HepG2 (cell line): ENCODE results near the gene AHRR. TPM values are rescaled to one million over a fixed set of nuclear protein-coding genes. Genes with fewer than 3 reads are reported as not detected.
"Not testable (repeated sequence)": the region's sequence is repeated elsewhere in the genome, so short reads cannot be mapped to it uniquely, and the experiment has no call there.

Experiments used
- ATAC-seq: fragments of 200-7000 bp; cut with Tn5 transposase; 3 replicates; pipeline ENCODE4 v1.9.1; 2020; ENCODE audit warnings: mild to moderate bottlenecking, moderate library complexity
- BruUV-seq: library from RNA; stranded (reverse); fragments of 400-500 nt; replicated peaks from 2 replicates; lab custom pipeline; 2021; lab: Mats Ljungman, UMichigan
- CTCF ChIA-PET: fragments of 300-600 bp; formaldehyde crosslinking; extraction: SDS; loops from one replicate; lab custom pipeline; 2021; ENCODE audit warnings: low total read pairs, inconsistent platforms, low intra/inter-chr PET ratio; lab: Yijun Ruan, JAX
- POLR2A ChIA-PET: fragments of 350-600 bp; sonication (Branson Sonifier 250); formaldehyde crosslinking; loops from one replicate; lab custom pipeline; 2020; ENCODE audit warnings: antibody characterized with exemption, inconsistent platforms; lab: Yijun Ruan, JAX
- DNase-seq: peaks from one replicate; pipeline ENCODE4 v3.0.0-alpha.2; 2015; ENCODE audit warnings: low spot score
- FAIRE-seq: peaks from 3 replicates; lab custom pipeline; 2011; peaks lifted over from hg19 to GRCh38; lab: Jason Lieb, UNC
- H2AFZ ChIP-seq: one replicate; pipeline ENCODE4 v1.6.1; 2011; ENCODE audit warnings: low read length, inconsistent platforms
- H3K27ac ChIP-seq: fragments of 300-600 bp; 3 replicates; pipeline ENCODE4 v1.8.0; 2011; ENCODE audit warnings: mixed run types, mild to moderate bottlenecking, mixed read lengths, low read length, inconsistent platforms; ENCODE audit not compliant: insufficient read depth; ENCODE audit errors: extremely low read length
- H3K27me3 ChIP-seq, 2 experiments: fragments of 200-600 bp in 1 of 2; 2 replicates in 1 of 2; 3 replicates in 1 of 2; pipeline versions ENCODE4 v1.6.0 to v1.8.0; 2011; ENCODE audit warnings: low read length in 2 of 2, mild to moderate bottlenecking in 2 of 2, moderate library complexity in 2 of 2, inconsistent platforms in 1 of 2; ENCODE audit not compliant: insufficient read depth in 2 of 2, control insufficient read depth in 1 of 2
- H3K36me3 ChIP-seq, 2 experiments: fragments of 200-600 bp in 1 of 2; replicated peaks in 1 of 2; 2 replicates in 1 of 2; 3 replicates in 1 of 2; pipeline versions ENCODE4 v1.5.1 to v1.8.0; 2011; ENCODE audit warnings: low read length in 2 of 2, inconsistent platforms in 1 of 2; ENCODE audit not compliant: insufficient read depth in 2 of 2, control insufficient read depth in 1 of 2
- H3K4me1 ChIP-seq: 2 replicates; pipeline ENCODE4 v1.5.1; 2012; ENCODE audit warnings: low read length, inconsistent platforms; ENCODE audit not compliant: insufficient read depth
- H3K4me2 ChIP-seq: 2 replicates; pipeline ENCODE4 v1.6.0; 2011; ENCODE audit warnings: low read depth, low read length, inconsistent platforms
- H3K4me3 ChIP-seq, 3 experiments: fragments of 200-600 bp in 1 of 3; sonication (generic), shearing (Covaris generic) in 1 of 3; replicated peaks in 1 of 3; 2 replicates each; pipeline ENCODE4 v1.5.1; 2011 to 2016; ENCODE audit warnings: low read length in 3 of 3, inconsistent platforms in 2 of 3, low read depth in 2 of 3, mild to moderate bottlenecking in 2 of 3, control low read depth in 1 of 3, mixed read lengths in 1 of 3; ENCODE audit not compliant: insufficient read depth in 1 of 3
- H3K79me2 ChIP-seq: one replicate; pipeline ENCODE4 v1.6.1; 2011; ENCODE audit warnings: low read length, inconsistent platforms; ENCODE audit not compliant: insufficient read depth
- H3K9ac ChIP-seq: 2 replicates; pipeline ENCODE4 v1.6.0; 2011; ENCODE audit warnings: mild to moderate bottlenecking, low read depth, low read length, inconsistent platforms; ENCODE audit not compliant: insufficient read depth
- H3K9me3 ChIP-seq: 2 replicates; pipeline ENCODE4 v1.5.1; 2012; ENCODE audit warnings: mild to moderate bottlenecking, low read length
- H4K20me1 ChIP-seq: 2 replicates; pipeline ENCODE4 v1.6.0; 2011; ENCODE audit warnings: inconsistent platforms, mild to moderate bottlenecking, low read length, moderate library complexity; ENCODE audit not compliant: insufficient read depth
- WGBS: methylation state at CpG from one replicate; pipeline ENCODE4 v1.1.6; 2017; ENCODE audit warnings: low lambda C conversion rate; 5-methylcytosine and 5-hydroxymethylcytosine counted together
- in situ Hi-C: cut with HindIII; loops from 2 replicates; pipeline ENCODE4 v1.10.0; 2017; ENCODE audit warnings: low pct_unique_long_range_greater_than_20kb; ENCODE audit not compliant: extremely low pct_ligation_motif_present
- intact Hi-C: fragments of 100-400 bp; cut with micrococcal nuclease; formaldehyde crosslinking; loops from one replicate; pipeline ENCODE4 v1.10.0; 2022; ENCODE audit not compliant: unreplicated experiment
- polyA plus RNA-seq, 8 experiments: library from polyadenylated mRNA; depleted of rRNA in 3 of 8; stranded (reverse) in 7 of 8; unstranded in 1 of 8; fragments of >200 nt; fragmentation: Illumina TruSeq in 4 of 8; extraction: Trizol in 4 of 8; gene quantifications; 2 replicates each; pipeline versions ENCODE4 v1.2.1 to v1.2.3, GENCODE V29; 2011 to 2016; ENCODE audit warnings: low read depth in 4 of 8, missing spikeins in 1 of 8, mixed read lengths in 1 of 8; ENCODE audit not compliant: insufficient read depth in 1 of 8
- total RNA-seq, 5 experiments: library from RNA; depleted of rRNA; stranded (reverse); fragments of >200 nt; fragmentation: Illumina TruSeq; extraction: Trizol; gene quantifications; 2 replicates each; pipeline ENCODE4 v1.2.3, GENCODE V29; 2016; ENCODE audit warnings: low read depth in 1 of 5

AHRR gene
- total and polyA plus RNA-seq, 2 of the 13 experiments (the other 11 are each of a cell fraction or from before 2014, with no cell fraction given) = 0.28 to 0.35 TPM

DNA sequence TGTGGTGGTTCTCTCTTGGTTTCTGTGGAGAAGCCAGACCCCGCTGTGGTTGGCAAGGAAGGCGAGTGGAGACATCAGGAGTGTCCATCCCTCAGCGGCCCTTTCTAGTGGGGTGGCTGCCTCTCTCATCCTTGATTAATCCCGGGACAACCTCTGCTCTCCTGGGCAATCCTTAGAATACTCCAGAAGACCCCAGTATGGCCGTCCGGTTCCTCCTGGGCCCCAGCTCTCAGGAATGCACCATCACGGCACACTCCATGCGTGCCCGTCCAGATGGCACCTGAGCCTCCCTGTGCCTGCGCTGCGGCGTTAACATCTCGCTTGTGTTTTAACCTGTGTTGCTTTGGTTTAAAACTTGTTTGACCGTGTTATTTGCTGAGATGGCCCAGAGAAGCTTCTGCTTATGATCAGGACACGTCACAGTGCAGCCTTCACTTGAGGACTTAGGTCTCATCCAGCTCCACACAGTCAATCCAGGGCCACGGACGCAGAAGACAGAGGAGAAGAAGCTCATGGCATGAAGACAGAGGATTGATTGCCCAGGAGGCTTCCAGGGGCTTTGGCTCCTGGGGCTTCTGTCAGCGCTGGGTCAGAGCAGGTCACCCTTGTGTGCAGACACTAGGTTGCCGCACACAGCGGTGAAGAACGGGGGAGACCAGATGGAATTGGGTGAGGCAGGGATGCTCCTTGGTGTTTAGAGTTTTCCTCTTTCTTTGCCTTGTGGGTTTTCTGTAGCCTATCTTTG lies 20.7 kb upstream of the AHRR start:
- in situ Hi-C loops, H3K27ac ChIP-seq, H3K79me2 ChIP-seq, H3K4me1 ChIP-seq, H4K20me1 ChIP-seq, H3K9me3 ChIP-seq, POLR2A ChIA-PET, H2AFZ ChIP-seq, H3K9ac ChIP-seq, CTCF ChIA-PET, BruUV-seq, H3K36me3 ChIP-seq, H3K27me3 ChIP-seq, FAIRE-seq, H3K4me3 ChIP-seq, intact Hi-C loops, DNase-seq, ATAC-seq, H3K4me2 ChIP-seq: not testable (repeated sequence)
- WGBS = 97% methylated on average over 16 of the region's 21 CpGs

GRCh38 chr5:302416-302815 lies 19.1 kb upstream of the AHRR start:
- H3K4me3 ChIP-seq, DNase-seq, ATAC-seq, intact Hi-C loops, H3K4me1 ChIP-seq, H3K27me3 ChIP-seq, H4K20me1 ChIP-seq, H3K79me2 ChIP-seq, H3K4me2 ChIP-seq, H2AFZ ChIP-seq, H3K9me3 ChIP-seq, H3K27ac ChIP-seq, BruUV-seq, H3K9ac ChIP-seq, FAIRE-seq, CTCF ChIA-PET, POLR2A ChIA-PET, in situ Hi-C loops: not testable (repeated sequence)
- H3K36me3 ChIP-seq = peaks cover 11 to 20% of the 10 kb centered on the region in 2 experiments; a peak in 4 of 5 replicates
- WGBS = 100% methylated on average over 4 of the region's 8 CpGs
